ENCODE results near the gene CHRM2. TPM values are rescaled to one million over a fixed set of nuclear protein-coding genes. Genes with fewer than 3 reads are reported as not detected.

The CHRM2 gene
- total and polyA plus RNA-seq, 2 of the 4 experiments (the other 2 are of a cell fraction), result 79.3 to 184 TPM

- Histone ChIP-seq H4K5ac (ENCODE audit: low read depth, low read length) (no peak overlapping the region), H3K14ac (replicated peaks; ENCODE audit: low read depth, low read length) (no peak overlapping the region), H2AFZ (replicated peaks; ENCODE audit: low read length, poor library complexity) (no peak overlapping the region), H2BK20ac (ENCODE audit: low read depth, low read length) (no peak overlapping the region), H2BK120ac (ENCODE audit: low read depth, low read length) (no peak overlapping the region), H3K79me1 (ENCODE audit: low read depth in 1 of 2, low read length in 2 of 2) (peaks cover 0 to 9% of the 10 kb centered on the region in 2 experiments; a peak in 2 of 4 replicates), H2BK15ac (ENCODE audit: low read depth, low read length) (no peak overlapping the region), H4K91ac (ENCODE audit: insufficient read depth, low read depth, low read length) (no peak overlapping the region), H3K36me3 (ENCODE audit: control insufficient read depth, insufficient read depth, low read length) (peaks cover 4% of the 10 kb centered on the region), H3K4me3 (ENCODE audit: insufficient read depth, low read depth, low read length) (no peak overlapping the region), H3K56ac (ENCODE audit: extremely low read depth, insufficient read depth, low read length) (no peak overlapping the region), H2BK5ac (ENCODE audit: low read depth, low read length, poor library complexity, severe bottlenecking) (no peak overlapping the region), H3K4ac (ENCODE audit: low read depth, low read length) (no peak overlapping the region), H3K4me1 (ENCODE audit: control insufficient read depth, insufficient read depth, low read length) (no peaks in the 10 kb centered on the region), H2AK9ac (replicated peaks; ENCODE audit: low read depth, low read length, poor library complexity) (no peak overlapping the region), H3K9ac (ENCODE audit: low read depth, low read length) (no peak overlapping the region), H3K18ac (ENCODE audit: low read depth, low read length) (no peak overlapping the region), H3K27ac (ENCODE audit: insufficient read depth, low read length) (no peak overlapping the region), H3K9me1 (ENCODE audit: insufficient read depth, low read length) (no peaks in the 10 kb centered on the region), H3K23ac (ENCODE audit: low read depth, low read length) (no peak overlapping the region), H3K9me3 (ENCODE audit: control insufficient read depth, insufficient read depth, low read length) (no peaks in the 10 kb centered on the region), H3K4me2 (ENCODE audit: low read depth, low read length) (no peak overlapping the region), H4K8ac (ENCODE audit: low read depth in 2 of 2, low read length in 2 of 2) (no peak overlapping the region), H3K27me3 (ENCODE audit: control insufficient read depth, insufficient read depth, low read length) (no peaks in the 10 kb centered on the region), H2AK5ac (ENCODE audit: low read depth, low read length) (no peak overlapping the region), H4K20me1 (ENCODE audit: insufficient read depth, low read length) (no peaks in the 10 kb centered on the region)
- intact Hi-C loops (cut with micrococcal nuclease), result loop anchor here (5.0 to 10.0 kb wide), 2 partner anchors 210 to 282 kb away; no protein-coding TSS in a partner anchor
- no peak for ATAC-seq (ENCODE audit: low read depth)
- whole genome bisulfite sequencing, 2 experiments (ENCODE audit: extremely low coverage in 2 of 2, insufficient read length in 1 of 2), result 94% methylated on average over 10 of the region's 10 CpGs; no CpG with 5 or more reads in 1 of the 2 experiments
- TF ChIP-seq CHD1 (IDR thresholded peaks at IDR 0.05; ENCODE audit: low read depth, low read length), result no peak
- no TSS peak for BruUV-seq (replicated peaks)
- ChIA-PET CTCF (interaction anchor here (0.6 kb wide), 1 partner anchor 1589 kb away, joined by 8 read pairs; no protein-coding TSS in a partner anchor), POLR2A (ENCODE audit: unreplicated experiment) (no interaction called here)
- no peak for DNase-seq
- dilution Hi-C loops (cut with HindIII; ENCODE audit: low sequenced_read_pairs, unreplicated experiment), result no loop called here
- in situ Hi-C loops (cut with MboI; ENCODE audit: low sequenced_read_pairs), result no loop called here
Observed at GRCh38 chr7:136865236-136865635, 3.2 kb upstream of the CHRM2 start.
